B cell (primary cell): ENCODE data around the gene PPP1R12C. TPM values are rescaled to one million over a fixed set of nuclear protein-coding genes. Genes with fewer than 3 reads are reported as not detected.

Experiments used
- ATAC-seq: fragments of 200-7000 bp; cut with Tn5 transposase; one replicate; pipeline ENCODE4 v1.10.0; 2021; ENCODE audit warnings: low read depth, mild to moderate bottlenecking, moderate number of reproducible peaks, moderate library complexity
- CTCF ChIA-PET: fragments of 350-600 bp; sonication (Branson Sonifier 250); formaldehyde crosslinking; loops from one replicate; lab custom pipeline; 2021; ENCODE audit warnings: antibody characterized with exemption, inconsistent platforms; lab: Charles Lee
- POLR2A ChIA-PET: fragments of 350-600 bp; sonication (Branson Sonifier 250); formaldehyde crosslinking; loops from one replicate; lab custom pipeline; 2021; ENCODE audit warnings: antibody characterized with exemption; lab: Charles Lee
- DNase-seq: peaks from one replicate; pipeline ENCODE4 v3.0.0; 2013
- H2AFZ ChIP-seq: 2 replicates; pipeline ENCODE4 v1.6.1; 2012; ENCODE audit warnings: mild to moderate bottlenecking, low read depth, low read length; ENCODE audit not compliant: insufficient read depth, poor library complexity, severe bottlenecking
- H3K27ac ChIP-seq, 2 donors: 1 replicate in 1 of 2; 2 replicates in 1 of 2; pipeline ENCODE4 v1.5.1; 2012 to 2013; ENCODE audit warnings: low read length in 2 of 2, mild to moderate bottlenecking in 2 of 2, moderate library complexity in 1 of 2
- H3K27me3 ChIP-seq, 4 experiments: fragments of 200-600 bp in 1 of 4; sonication (generic) in 1 of 4; replicated peaks in 1 of 4; 1 replicate in 2 of 4; 2 replicates in 2 of 4; pipeline versions ENCODE4 v1.6.1 to v1.7.0; 2013 to 2016; ENCODE audit warnings: low read length in 3 of 4, mild to moderate bottlenecking in 2 of 4, mixed read lengths in 1 of 4, moderate library complexity in 1 of 4; ENCODE audit not compliant: insufficient read depth in 4 of 4, control insufficient read depth in 3 of 4; ENCODE audit errors: control extremely low read depth in 1 of 4
- H3K36me3 ChIP-seq, 2 experiments: replicated peaks in 1 of 2; 1 replicate in 1 of 2; 2 replicates in 1 of 2; pipeline versions ENCODE4 v1.6.1 to v1.7.1; 2013; ENCODE audit warnings: low read length in 1 of 2; ENCODE audit not compliant: insufficient read depth in 2 of 2, control insufficient read depth in 1 of 2; ENCODE audit errors: control extremely low read depth in 1 of 2, extremely low read depth in 1 of 2
- H3K4me1 ChIP-seq, 2 donors: fragments of 200-600 bp in 1 of 2; sonication (generic) in 1 of 2; 1 replicate in 1 of 2; 2 replicates in 1 of 2; pipeline versions ENCODE4 v1.5.1 to v1.6.1; 2013 to 2017; ENCODE audit warnings: low read length in 2 of 2; ENCODE audit not compliant: control insufficient read depth in 2 of 2, insufficient read depth in 2 of 2
- H3K4me2 ChIP-seq: replicated peaks from 2 replicates; pipeline ENCODE3; 2012; ENCODE audit warnings: mild to moderate bottlenecking, low read depth, low read length; ENCODE audit not compliant: poor library complexity, severe bottlenecking
- H3K4me3 ChIP-seq, 5 experiments: fragments of 200-600 bp in 1 of 5; sonication (generic) in 1 of 5; 1 replicate in 3 of 5; 2 replicates in 2 of 5; pipeline versions ENCODE4 v1.5.1 to v1.7.0; 2011 to 2016; ENCODE audit warnings: low read length in 4 of 5, mild to moderate bottlenecking in 4 of 5, low read depth in 2 of 5, control low read depth in 1 of 5, moderate library complexity in 1 of 5; ENCODE audit not compliant: insufficient read depth in 1 of 5; ENCODE audit errors: control extremely low read depth in 1 of 5, extremely low read depth in 1 of 5
- H3K79me2 ChIP-seq: fragments of 200-600 bp; sonication (generic); one replicate; pipeline ENCODE4 v1.6.0; 2016; ENCODE audit warnings: low read length; ENCODE audit not compliant: control insufficient read depth, insufficient read depth
- H3K9ac ChIP-seq: fragments of 200-600 bp; sonication (generic); 2 replicates; pipeline ENCODE4 v1.6.1; 2017; ENCODE audit warnings: mild to moderate bottlenecking, low read length, moderate library complexity
- H3K9me3 ChIP-seq, 3 donors: one replicate each; pipeline versions ENCODE4 v1.6.1 to v1.7.1; 2013; ENCODE audit warnings: low read length in 2 of 3; ENCODE audit not compliant: control insufficient read depth in 2 of 3, insufficient read depth in 1 of 3; ENCODE audit errors: control extremely low read depth in 1 of 3
- H4K20me1 ChIP-seq: 2 replicates; pipeline ENCODE4 v1.6.0; 2012; ENCODE audit warnings: mild to moderate bottlenecking, low read length; ENCODE audit not compliant: insufficient read depth, control insufficient read depth, poor library complexity, severe bottlenecking
- H3K27ac Mint-ChIP-seq: one replicate; pipeline ENCODE4 v1.8.0; 2021; ENCODE audit warnings: mixed read lengths
- H3K27me3 Mint-ChIP-seq: one replicate; pipeline ENCODE4 v1.8.0; 2021; ENCODE audit warnings: mixed read lengths
- H3K4me1 Mint-ChIP-seq: one replicate; pipeline ENCODE4 v1.8.0; 2021; ENCODE audit warnings: mixed read lengths
- H3K4me3 Mint-ChIP-seq: one replicate; pipeline ENCODE4 v1.8.0; 2021; ENCODE audit warnings: mixed read lengths
- H3K9me3 Mint-ChIP-seq: one replicate; pipeline ENCODE4 v1.8.0; 2022; ENCODE audit warnings: mixed read lengths; ENCODE audit not compliant: insufficient read depth
- EZH2 ChIP-seq: IDR thresholded peaks from 2 replicates; pipeline ENCODE4 v1.6.1; 2012; ENCODE audit warnings: borderline replicate concordance, low read depth, mild to moderate bottlenecking, moderate library complexity, low read length; ENCODE audit not compliant: insufficient read depth, poor library complexity, severe bottlenecking
- WGBS: methylation state at CpG from one replicate; pipeline ENCODE4 v1.1.5; 2013; ENCODE audit warnings: missing lambda C conversion rate; ENCODE audit not compliant: insufficient coverage; 5-methylcytosine and 5-hydroxymethylcytosine counted together
- intact Hi-C: fragments of 100-400 bp; cut with micrococcal nuclease; formaldehyde crosslinking; loops from one replicate; pipeline ENCODE4 v1.10.0; 2022
- polyA plus RNA-seq: library from polyadenylated mRNA; depleted of rRNA; stranded (reverse); fragments of >200 nt; gene quantifications from 2 replicates; pipeline ENCODE4 v1.2.3, GENCODE V29; 2012
- total RNA-seq, 2 donors: library from RNA; stranded (reverse); fragments of 120-200 nt in 1 of 2; gene quantifications; 1 replicate in 1 of 2; 2 replicates in 1 of 2; pipeline versions ENCODE4 v1.2.3 to v1.2.4, GENCODE V29; 2013 to 2022
- TF ChIP-seq, protein P1 (sequence below): fragments of 200-600 bp; IDR thresholded peaks from one replicate; pipeline ENCODE4 v1.8.0; 2022; ENCODE audit warnings: antibody characterized with exemption, mild to moderate bottlenecking

The PPP1R12C gene
- total and polyA plus RNA-seq, 2 donors (not counting 1 experiment from before 2014, with no cell fraction given): 145 to 179 TPM

- peaks cover 0 to 17% (median 0%) of the 10 kb centered on the region in 3 donors for H3K9me3 ChIP-seq
- peaks cover 19 to 20% of the 10 kb centered on the region in 2 donors for H3K4me1 ChIP-seq
- Mint-ChIP-seq H3K9me3 (no peaks in the 10 kb centered on the region), H3K27ac (no peak overlapping the region), H3K4me3 (no peak overlapping the region), H3K27me3 (peaks cover 25% of the 10 kb centered on the region), H3K4me1 (peaks cover 28% of the 10 kb centered on the region)
- 91% methylated on average over 25 of the region's 32 CpGs for WGBS
- ATAC-seq: no peak
- peaks cover 0 to 22% (median 11%) of the 10 kb centered on the region in 4 experiments for H3K27me3 ChIP-seq
- DNase-seq: no peak
- POLR2A ChIA-PET: no interaction called here
- H4K20me1 ChIP-seq: peaks cover 50% of the 10 kb centered on the region
- no peak for TF ChIP-seq EZH2
- TF ChIP-seq, protein P1, sequence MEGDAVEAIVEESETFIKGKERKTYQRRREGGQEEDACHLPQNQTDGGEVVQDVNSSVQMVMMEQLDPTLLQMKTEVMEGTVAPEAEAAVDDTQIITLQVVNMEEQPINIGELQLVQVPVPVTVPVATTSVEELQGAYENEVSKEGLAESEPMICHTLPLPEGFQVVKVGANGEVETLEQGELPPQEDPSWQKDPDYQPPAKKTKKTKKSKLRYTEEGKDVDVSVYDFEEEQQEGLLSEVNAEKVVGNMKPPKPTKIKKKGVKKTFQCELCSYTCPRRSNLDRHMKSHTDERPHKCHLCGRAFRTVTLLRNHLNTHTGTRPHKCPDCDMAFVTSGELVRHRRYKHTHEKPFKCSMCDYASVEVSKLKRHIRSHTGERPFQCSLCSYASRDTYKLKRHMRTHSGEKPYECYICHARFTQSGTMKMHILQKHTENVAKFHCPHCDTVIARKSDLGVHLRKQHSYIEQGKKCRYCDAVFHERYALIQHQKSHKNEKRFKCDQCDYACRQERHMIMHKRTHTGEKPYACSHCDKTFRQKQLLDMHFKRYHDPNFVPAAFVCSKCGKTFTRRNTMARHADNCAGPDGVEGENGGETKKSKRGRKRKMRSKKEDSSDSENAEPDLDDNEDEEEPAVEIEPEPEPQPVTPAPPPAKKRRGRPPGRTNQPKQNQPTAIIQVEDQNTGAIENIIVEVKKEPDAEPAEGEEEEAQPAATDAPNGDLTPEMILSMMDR: no peak
- no peak overlapping the region for H3K4me2 ChIP-seq
- no peak overlapping the region for H3K4me3 ChIP-seq
- H2AFZ ChIP-seq: no peak overlapping the region
- CTCF ChIA-PET: interaction anchor here (0.5 kb wide), 1 partner anchor 101 kb away, joined by 4 read pairs; no protein-coding TSS in a partner anchor
- no peak overlapping the region for H3K9ac ChIP-seq
- intact Hi-C loops: no loop called here
- no peaks in the 10 kb centered on the region for H3K79me2 ChIP-seq
- H3K36me3 ChIP-seq: peaks cover 0 to 26% of the 10 kb centered on the region in 2 experiments
- no peak overlapping the region for H3K27ac ChIP-seq
These were observed 26.1 kb downstream of the PPP1R12C start for GRCh38 chr19:55091126-55091910.

GRCh38 chr19:55090564-55090963 is 26.9 kb downstream of the PPP1R12C start:
- CTCF ChIA-PET: no interaction called here
- no peak overlapping the region for H3K4me3 Mint-ChIP-seq
- Histone ChIP-seq H2AFZ (no peak overlapping the region), H3K4me1 (peaks cover 19 to 20% of the 10 kb centered on the region in 2 donors), H3K27me3 (peaks cover 0 to 29% (median 14%) of the 10 kb centered on the region in 4 experiments), H4K20me1 (peaks cover 43% of the 10 kb centered on the region), H3K36me3 (peaks cover 0 to 24% of the 10 kb centered on the region in 2 experiments), H3K27ac (no peak overlapping the region), H3K9ac (no peak overlapping the region), H3K4me3 (no peak overlapping the region), H3K79me2 (no peaks in the 10 kb centered on the region), H3K9me3 (peaks cover 0 to 22% (median 0%) of the 10 kb centered on the region in 3 donors), H3K4me2 (no peak overlapping the region)
- peaks cover 28% of the 10 kb centered on the region for H3K27me3 Mint-ChIP-seq
- no peak overlapping the region for H3K27ac Mint-ChIP-seq
- POLR2A ChIA-PET: no interaction called here
- ATAC-seq (no peak), DNase-seq (no peak)
- 92% methylated on average over 13 of the region's 13 CpGs for WGBS
- intact Hi-C loops: no loop called here
- H3K4me1 Mint-ChIP-seq: peaks cover 28% of the 10 kb centered on the region
- TF ChIP-seq, protein P1: no peak
- TF ChIP-seq EZH2: no peak
- no peaks in the 10 kb centered on the region for H3K9me3 Mint-ChIP-seq
